Adrenal gland (tissue), 5 donors: ENCODE results near the gene TMEM17.

ENCODE experiments used
- POLR2A ChIP-seq, 2 donors: fragments of 450-650 bp; IDR thresholded peaks; one replicate each; pipeline ENCODE4 v1.6.1; 2017; ENCODE audit warnings: antibody characterized with exemption in 2 of 2, mild to moderate bottlenecking in 2 of 2, moderate library complexity in 1 of 2
- TF ChIP-seq, protein P1 (sequence below), 6 experiments: fragments of 450-650 bp in 4 of 6; fragments of 200-600 bp in 2 of 6; sonication (generic) in 1 of 6; IDR thresholded peaks; 1 replicate in 5 of 6; 2 replicates in 1 of 6; pipeline versions ENCODE4 v1.5.1 to v1.8.0; 2016 to 2021; ENCODE audit warnings: antibody characterized with exemption in 6 of 6, mild to moderate bottlenecking in 2 of 6, moderate library complexity in 1 of 6
- donor health status: DM: no; HTN: no; CAD: no.

DNA sequence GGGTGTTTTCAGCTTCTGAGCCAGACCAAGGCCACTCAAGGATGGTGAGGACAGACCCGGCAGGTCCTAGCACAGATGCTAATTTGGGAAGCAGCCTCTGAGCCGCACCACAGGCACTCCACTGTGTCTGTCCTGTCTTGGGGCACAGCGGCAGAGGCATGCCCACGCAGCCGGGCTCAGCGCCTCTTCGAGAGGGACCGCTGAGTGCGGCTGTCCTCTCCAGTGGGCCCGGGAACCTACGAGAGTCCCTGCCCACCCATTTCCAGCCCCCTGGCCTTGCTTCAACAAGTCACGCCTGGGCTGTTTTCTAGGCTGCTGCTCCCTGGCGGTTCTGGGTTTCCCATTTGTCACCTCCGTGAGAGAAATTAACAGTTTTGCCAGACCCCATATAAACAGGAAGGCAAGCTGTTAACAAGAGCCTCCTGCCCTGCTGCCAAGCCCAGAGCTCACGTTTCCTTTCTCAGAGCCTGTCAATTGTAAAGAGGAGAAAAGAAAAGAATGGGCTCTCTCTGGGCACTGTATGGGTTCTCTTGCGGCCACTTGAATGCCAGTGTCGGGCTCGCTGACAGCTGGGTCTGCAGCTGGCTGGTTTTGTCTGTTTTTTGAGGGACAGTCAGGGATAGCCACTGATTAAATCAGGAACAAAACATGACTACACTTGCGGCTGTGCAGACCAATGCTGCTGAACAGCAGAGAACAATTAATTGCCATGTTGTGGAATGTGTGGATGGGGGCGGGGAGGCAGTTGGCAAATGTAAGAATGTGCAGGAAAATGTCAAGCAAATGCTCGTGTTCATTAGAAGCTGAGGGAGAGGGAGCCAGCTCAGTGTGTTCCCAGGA is 30.6 kb downstream of the TMEM17 start:
- TF ChIP-seq, protein P1, sequence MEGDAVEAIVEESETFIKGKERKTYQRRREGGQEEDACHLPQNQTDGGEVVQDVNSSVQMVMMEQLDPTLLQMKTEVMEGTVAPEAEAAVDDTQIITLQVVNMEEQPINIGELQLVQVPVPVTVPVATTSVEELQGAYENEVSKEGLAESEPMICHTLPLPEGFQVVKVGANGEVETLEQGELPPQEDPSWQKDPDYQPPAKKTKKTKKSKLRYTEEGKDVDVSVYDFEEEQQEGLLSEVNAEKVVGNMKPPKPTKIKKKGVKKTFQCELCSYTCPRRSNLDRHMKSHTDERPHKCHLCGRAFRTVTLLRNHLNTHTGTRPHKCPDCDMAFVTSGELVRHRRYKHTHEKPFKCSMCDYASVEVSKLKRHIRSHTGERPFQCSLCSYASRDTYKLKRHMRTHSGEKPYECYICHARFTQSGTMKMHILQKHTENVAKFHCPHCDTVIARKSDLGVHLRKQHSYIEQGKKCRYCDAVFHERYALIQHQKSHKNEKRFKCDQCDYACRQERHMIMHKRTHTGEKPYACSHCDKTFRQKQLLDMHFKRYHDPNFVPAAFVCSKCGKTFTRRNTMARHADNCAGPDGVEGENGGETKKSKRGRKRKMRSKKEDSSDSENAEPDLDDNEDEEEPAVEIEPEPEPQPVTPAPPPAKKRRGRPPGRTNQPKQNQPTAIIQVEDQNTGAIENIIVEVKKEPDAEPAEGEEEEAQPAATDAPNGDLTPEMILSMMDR (IDR thresholded peaks at IDR 0.05): no peak
- no peak for TF ChIP-seq POLR2A (IDR thresholded peaks at IDR 0.05)
